ENCODE measurements around the gene TCTN1.

- no peak for TF ChIP-seq ZBTB33 (CRISPR knock-in tag; IDR thresholded peaks at IDR 0.05)
- no peak for TF ChIP-seq PTBP1 (IDR thresholded peaks at IDR 0.05; ENCODE audit: low read depth, low read length, poor library complexity, severe bottlenecking)
- no peak for TF ChIP-seq CTCF (CRISPR knock-in tag; IDR thresholded peaks at IDR 0.05)
- TF ChIP-seq CBX5 (CRISPR knock-in tag; IDR thresholded peaks at IDR 0.05; ENCODE audit: borderline replicate concordance), result no peak
- TF ChIP-seq ZNF879 (CRISPR knock-in tag; IDR thresholded peaks at IDR 0.05), result no peak
- TF ChIP-seq SSRP1 (CRISPR knock-in tag; IDR thresholded peaks at IDR 0.05), result no peak
- no peak for TF ChIP-seq SRF (IDR thresholded peaks at IDR 0.05; ENCODE audit: low read depth, low read length)
- TF ChIP-seq NR2F6 (IDR thresholded peaks at IDR 0.05), result no peak
- TF ChIP-seq NR2F6 (CRISPR knock-in tag; IDR thresholded peaks at IDR 0.05), result no peak
- no peak for TF ChIP-seq RNF219 (CRISPR knock-in tag; IDR thresholded peaks at IDR 0.05)
- TF ChIP-seq ZNF281 (CRISPR knock-in tag; IDR thresholded peaks at IDR 0.05; ENCODE audit: borderline replicate concordance), result no peak
- no peak for TF ChIP-seq PRDM10 (CRISPR knock-in tag; IDR thresholded peaks at IDR 0.05; ENCODE audit: low read depth)
- TF ChIP-seq CHD2 (IDR thresholded peaks at IDR 0.05; ENCODE audit: low read depth, low read length), result no peak
Observed at GRCh38 chr12:110676171-110676570, 62.2 kb downstream of the TCTN1 start.
